Measurements from ENCODE around the gene USP10.

USP10 gene

DNA sequence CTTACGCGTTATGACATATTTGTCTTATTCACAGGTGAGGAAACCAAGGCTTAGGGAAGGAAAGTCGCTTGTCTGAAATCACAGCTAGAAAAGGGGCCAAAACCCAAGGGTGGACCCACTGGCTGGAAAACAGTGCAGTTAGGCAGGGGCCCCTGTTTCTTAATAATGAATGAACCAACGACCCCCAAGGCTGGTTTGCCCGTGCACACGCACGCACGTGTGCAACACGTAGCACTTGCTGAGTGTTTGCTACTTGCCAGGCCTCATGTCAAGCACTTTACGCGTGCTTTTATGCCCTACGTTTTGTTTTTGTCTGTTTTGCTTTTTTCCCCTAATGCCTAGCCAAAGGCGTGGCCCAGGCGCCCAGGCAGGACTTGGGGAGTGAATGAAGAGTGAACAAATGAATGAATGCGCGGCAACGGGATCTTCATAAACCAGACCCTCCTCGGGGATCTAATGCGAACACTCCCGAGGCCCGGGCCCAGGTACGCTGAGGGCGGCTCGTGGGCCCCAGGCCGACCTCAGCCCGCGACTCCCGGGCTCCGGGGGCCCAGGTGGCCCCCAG is 571 bp upstream of the USP10 start:
- peak; percentile 46 for DNase-seq (ENCODE audit: low spot score)

DNA sequence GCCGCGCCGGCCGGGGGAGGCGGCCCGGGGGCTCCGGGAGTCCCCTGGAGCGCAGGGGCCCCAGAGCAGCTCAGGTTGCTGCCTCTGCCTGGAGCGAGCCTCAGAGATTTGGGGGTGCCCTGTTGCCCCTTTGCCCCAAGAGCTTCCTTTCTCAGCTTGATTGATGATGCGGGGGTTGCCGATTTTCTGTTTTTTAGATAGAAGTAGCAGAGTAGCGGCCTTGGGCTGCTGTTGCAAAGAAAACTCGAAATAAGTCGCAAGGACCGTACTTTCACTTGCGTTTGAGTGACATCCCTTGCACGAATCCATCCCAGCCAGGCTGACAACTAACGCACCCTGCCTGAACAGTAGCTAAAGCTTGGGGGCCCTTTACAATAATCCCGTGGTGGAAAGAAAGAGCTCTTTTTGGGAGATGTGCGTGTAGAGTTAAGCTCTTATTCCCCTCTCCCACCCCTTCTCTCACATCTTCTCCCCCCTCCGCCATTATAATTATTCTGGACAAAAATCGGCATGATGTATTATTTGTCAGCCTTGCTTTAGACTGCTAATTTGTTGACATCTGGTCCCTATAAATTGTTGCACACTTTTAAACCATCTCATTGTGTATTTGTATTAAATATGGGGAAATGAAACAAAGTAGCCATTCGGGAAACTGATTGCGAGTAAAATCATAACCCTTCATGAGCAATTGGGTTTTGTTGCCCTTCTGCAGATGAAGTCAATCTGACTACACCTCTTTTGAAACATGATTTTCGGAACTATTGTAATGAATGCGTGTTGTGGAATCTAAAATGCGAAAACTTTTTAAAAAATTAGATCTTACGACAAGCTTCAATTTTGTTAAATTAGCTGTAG is 873 bp downstream of the USP10 start:
- peak; percentile 75 for DNase-seq (ENCODE audit: low spot score)

- no peak for DNase-seq (ENCODE audit: low spot score)
These were observed 3.9 kb downstream of the USP10 start for GRCh38 chr16:84703681-84704080.

DNA sequence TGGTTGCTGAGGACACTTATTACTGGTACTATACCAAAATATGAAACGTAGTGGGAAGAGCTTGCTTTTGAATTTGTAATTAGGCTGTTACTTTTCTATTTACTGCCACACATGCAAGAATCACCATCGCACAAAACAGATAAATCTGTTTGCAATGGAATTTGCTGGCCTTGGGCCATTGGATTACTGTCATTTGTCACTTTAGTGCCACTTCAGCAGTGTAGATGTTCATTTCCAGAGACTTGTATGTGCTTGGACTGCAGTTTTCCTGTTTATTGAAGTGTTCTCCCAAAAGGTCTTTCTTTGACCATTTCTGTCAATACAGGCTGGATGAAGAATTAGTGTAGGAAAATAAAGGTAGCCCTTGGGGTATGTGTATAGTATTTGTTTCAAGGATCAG is 4.5 kb downstream of the USP10 start:
- no peak for DNase-seq (ENCODE audit: low spot score)

DNA sequence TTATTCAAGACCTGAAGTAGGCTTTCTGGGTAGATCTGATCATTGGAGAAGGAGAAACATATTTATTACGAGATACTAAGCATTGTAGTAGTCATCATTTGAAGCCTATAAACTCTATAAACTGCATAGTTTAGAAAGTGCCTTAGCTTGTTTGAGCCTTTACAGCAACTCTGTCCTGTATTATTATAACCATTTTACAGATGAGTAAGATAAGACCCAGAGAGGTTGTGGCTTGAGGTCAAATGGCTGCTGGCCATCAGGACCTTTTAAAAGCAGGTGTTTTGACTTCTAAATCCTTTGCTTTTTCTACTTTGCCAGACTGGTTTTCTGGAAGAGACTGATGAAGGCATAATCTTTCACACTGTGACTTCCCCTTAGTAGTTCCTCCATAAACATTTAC is 7.1 kb downstream of the USP10 start:
- DNase-seq (ENCODE audit: low spot score), result no peak

DNA sequence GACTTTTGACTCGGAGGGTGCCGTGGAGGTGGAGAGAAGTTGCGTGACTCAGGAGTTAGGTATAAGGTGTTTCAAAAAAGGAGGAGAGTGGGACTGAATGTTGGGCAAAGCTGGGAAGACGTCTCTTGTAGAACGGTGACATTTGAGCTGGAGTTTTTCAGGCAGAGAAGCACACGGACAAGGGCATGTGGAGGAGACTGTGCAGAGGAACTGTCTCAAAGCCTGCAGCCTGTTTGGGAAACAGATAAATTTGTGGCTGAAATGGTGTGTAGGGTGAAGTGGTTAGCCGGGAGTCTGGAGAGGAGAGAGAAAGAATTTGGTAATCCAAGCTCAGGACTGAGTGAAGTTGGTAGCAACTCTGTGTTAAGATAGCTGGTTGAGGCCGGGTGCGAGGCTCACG is 9.8 kb downstream of the USP10 start:
- no peak for DNase-seq (ENCODE audit: low spot score)

GRCh38 chr16:84710686-84711085 is 10.9 kb downstream of the USP10 start:
- no peak for DNase-seq (ENCODE audit: low spot score)

GRCh38 chr16:84712138-84712671 is 12.4 kb downstream of the USP10 start:
- no peak for DNase-seq (ENCODE audit: low spot score)

DNA sequence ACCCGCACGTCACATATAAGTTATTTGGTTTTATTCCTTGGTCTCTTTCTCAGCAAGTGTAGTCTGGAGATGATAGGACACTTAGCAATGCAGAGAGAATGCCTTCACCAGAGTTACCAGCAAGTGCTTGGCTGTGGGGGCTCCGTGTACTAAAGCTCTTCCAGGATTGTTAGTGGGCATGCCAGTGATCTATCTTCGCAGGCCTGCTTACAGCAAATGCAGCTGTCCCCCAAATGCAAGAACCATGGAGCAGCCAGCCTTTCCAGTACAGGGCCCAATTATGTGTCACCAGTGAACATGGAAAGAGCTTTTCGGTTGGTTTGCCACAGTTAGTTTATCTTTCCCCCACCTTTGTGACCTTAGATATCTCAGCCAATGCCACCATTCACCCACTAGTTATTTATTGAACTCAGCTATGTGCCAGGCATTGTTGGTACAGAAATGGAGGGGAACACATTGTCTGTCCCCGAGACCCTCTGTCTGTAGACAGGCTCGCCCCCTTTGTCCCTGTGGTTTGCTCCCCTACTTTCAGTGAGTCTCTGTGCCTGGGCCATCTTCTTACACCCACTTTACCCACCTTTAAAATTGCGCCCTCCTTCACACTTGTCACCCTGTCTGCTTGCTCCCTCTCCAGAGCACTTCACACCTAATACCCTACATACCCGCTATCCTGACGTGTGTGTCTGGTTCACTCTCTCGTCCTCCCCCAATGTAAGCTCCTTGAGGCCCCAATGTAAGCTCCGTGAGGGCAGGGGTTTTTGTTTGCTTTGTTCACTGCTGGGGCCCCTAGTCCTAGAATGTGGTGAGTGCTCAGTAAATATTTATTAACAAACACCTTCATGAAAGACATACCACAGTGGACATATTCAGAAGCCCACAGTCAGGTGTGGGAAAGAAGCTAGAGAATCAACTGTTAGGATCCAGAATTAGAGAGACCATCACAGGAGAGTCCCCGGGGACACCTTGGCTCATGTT is 13.3 kb downstream of the USP10 start:
- DNase-seq (ENCODE audit: low spot score), result no peak

DNA sequence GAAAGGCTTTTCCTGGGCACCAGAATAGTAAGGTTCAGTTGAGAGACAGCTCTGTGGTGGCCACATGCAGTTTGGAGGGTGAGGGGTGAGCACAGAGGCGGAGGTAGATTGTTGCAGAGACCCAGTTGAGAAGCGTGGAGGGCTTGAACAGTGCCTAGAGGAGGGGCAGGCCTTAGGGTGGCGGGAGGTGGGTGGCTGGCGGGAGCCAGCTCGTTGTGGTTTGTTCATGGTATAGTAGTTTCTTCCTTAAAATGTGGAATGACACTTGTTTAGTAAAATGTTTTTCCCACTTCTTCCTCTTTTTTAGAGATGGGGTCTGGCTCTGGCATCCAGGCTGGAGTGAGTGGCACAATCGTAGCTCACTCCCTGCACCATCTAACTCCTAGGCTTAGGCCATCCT is 14.2 kb downstream of the USP10 start:
- DNase-seq (ENCODE audit: low spot score), result no peak

GRCh38 chr16:84715424-84715823 is 15.6 kb downstream of the USP10 start:
- DNase-seq (ENCODE audit: low spot score), result no peak

GRCh38 chr16:84715854-84716253 is 16.1 kb downstream of the USP10 start:
- DNase-seq (ENCODE audit: low spot score), result no peak

DNA sequence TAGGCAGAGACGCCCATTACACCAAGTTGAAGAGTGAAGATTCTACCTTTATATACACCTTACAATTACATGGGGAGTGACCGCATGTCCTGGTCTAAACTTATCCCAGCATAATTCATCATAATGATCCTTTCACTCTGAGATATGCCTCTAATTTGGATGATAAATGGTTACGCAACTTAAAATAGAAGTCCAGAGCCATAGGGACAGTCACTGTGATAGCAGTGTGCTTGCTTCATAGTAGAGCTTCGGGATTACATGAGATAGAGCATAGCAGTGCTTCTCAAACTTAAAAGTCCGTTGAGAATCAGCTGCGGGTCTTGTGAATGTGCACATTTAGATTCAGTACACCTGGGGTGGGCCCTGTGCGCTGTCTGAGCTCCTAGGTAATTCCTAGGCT is 16.9 kb downstream of the USP10 start:
- DNase-seq (ENCODE audit: low spot score), result no peak

- no peak for DNase-seq (ENCODE audit: low spot score)
These were observed 17.7 kb downstream of the USP10 start for GRCh38 chr16:84717484-84717883.

- no peak for DNase-seq (ENCODE audit: low spot score)
These were observed 20.4 kb downstream of the USP10 start for GRCh38 chr16:84720177-84720579.

- DNase-seq (ENCODE audit: low spot score), result no peak
These were observed 22.3 kb downstream of the USP10 start for GRCh38 chr16:84722068-84722467.

- DNase-seq (ENCODE audit: low spot score), result no peak
These were observed 24.1 kb downstream of the USP10 start for GRCh38 chr16:84723906-84724305.

DNA sequence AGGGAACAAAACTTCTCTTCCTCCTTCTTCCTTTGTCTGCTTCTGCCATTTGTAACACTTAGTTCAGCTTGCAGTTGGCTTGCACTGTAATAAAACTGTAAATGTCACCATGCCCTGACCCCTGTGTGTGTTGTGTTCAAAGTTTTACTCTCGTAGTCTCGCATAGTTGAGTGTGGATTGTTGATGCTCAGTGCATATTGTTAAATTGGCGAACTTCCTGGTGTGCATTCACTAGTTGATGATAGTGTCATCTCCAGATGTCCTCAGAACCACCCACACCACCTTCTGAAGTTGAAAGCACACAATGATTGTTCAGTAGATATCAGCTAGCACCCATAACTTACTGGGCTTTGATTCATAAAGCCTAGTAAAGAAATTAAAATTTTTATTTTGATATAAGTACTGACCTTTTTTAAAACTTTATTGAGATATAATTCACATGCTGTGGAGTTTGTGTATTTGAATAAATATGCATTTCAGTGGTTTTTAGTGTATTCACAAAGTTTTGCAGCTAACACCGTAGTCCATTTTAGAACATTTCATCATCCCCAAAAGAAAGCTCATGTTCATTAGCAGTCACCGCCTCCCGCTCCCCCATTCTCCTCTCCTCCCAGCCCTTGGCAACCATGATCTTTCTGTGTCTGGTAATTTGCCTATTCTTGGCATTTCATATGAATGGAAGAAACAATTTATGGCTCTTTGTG is 25.0 kb downstream of the USP10 start:
- peak; percentile 59 for DNase-seq (ENCODE audit: low spot score)

DNA sequence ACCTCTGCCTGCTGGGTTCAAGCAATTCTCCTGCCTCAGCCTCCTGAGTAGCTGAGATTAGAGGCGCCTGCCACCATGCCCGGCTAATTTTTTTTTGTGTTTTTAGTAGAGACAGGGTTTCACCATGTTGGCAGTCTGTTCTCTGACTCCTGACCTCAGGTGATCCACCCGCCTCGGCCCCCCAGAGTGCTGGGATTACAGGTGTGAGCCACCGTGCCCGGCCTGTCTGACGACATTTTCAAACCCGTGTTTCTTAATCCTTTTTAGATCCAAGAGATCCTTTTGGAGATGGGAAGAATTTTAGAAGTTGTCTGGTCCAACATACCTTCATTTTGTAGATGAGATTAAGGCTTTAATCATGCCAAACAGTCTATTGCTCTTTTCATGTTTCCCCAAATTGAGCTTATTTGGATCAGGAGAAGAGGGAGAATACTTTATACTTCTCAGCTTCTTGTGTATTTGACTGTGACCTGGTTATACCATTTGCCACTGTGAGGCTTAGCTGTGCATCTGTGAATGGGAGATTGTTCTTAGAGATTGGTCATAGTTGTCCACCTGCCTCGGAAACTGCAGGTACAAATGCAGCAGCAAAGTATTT is 25.8 kb downstream of the USP10 start:
- DNase-seq (ENCODE audit: low spot score), result no peak

DNA sequence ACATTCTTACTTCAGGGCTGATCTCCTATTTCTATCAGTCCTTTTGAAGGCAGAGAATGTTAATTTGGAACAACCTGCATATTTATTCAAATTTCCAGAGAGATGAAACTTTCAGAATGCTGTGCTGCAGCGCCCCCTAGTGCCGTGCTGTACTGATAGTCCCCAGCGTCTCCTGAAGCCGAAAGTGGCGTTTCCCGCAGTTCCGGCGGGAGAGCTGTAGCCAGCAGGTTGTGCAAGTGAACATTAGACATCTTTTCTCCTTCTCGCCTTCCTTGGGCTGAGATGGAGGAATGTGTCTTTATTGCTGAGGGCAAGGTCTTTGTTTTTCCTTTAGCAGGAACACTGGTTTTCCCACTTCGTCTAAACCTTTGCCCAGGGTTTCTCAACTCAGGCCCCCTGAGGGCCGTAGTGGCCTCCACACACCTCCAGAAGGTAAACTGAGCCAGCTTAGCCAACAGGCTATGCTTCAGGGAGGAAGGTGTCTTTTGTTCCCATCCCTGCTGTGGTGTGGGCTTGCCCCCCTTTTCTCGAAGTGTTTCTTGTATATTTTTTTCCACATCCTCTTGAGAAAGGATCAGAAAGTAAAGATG is 26.4 kb downstream of the USP10 start:
- DNase-seq (ENCODE audit: low spot score), result peak; percentile 89

All from NAMALWA (cell line).